ENCODE data around the gene IL20. TPM values are rescaled to one million over a fixed set of nuclear protein-coding genes. Genes with fewer than 3 reads are reported as not detected.

IL20 gene
- total and polyA plus RNA-seq, 2 of the 8 experiments (the other 6 are each of a cell fraction or from before 2014, with no cell fraction given) = not detected

GRCh38 chr1:206846487-206846886, 18.9 kb upstream of the IL20 start:
- FAIRE-seq (no peak), DNase-seq (ENCODE audit: low read depth in 1 of 2, low spot score in 2 of 2) (no peak)
- no peaks in the 10 kb centered on the region for H3K36me3 ChIP-seq (ENCODE audit: control insufficient read depth in 2 of 4, insufficient read depth in 4 of 4, low read length in 3 of 4)
- H2BK120ac ChIP-seq (replicated peaks; ENCODE audit: low read depth, low read length) = no peak overlapping the region
- no peaks in the 10 kb centered on the region for H3K9me3 ChIP-seq (ENCODE audit: insufficient read depth in 2 of 2, low read depth in 1 of 2, low read length in 1 of 2)
- no peak overlapping the region for H3K23ac ChIP-seq (ENCODE audit: insufficient read length)
- no peak overlapping the region for H3K4me2 ChIP-seq (ENCODE audit: insufficient read depth in 1 of 2, low read depth in 2 of 2, low read length in 2 of 2)
- no peaks in the 10 kb centered on the region for H3K79me2 ChIP-seq (ENCODE audit: control insufficient read depth in 1 of 2, insufficient read depth in 2 of 2, low read length in 2 of 2)
- no peak overlapping the region for H4K91ac ChIP-seq (replicated peaks; ENCODE audit: insufficient read length, low read length)
- H3K14ac ChIP-seq (ENCODE audit: insufficient read length) = no peak overlapping the region
- H3K27me3 ChIP-seq (replicated peaks in 1 of 4; ENCODE audit: control insufficient read depth in 3 of 4, extremely low read depth in 1 of 4, insufficient read depth in 3 of 4, low read length in 3 of 4) = no peaks in the 10 kb centered on the region
- no peak overlapping the region for H3K27ac ChIP-seq (ENCODE audit: low read depth, low read length)
- H3K79me1 ChIP-seq (ENCODE audit: low read depth, low read length) = no peaks in the 10 kb centered on the region
- H3K56ac ChIP-seq (replicated peaks; ENCODE audit: insufficient read length, low read depth, low read length) = no peak overlapping the region
- H2BK5ac ChIP-seq (ENCODE audit: low read depth, low read length) = no peak overlapping the region; the same call in 1 of the 2 replicates
- no peak overlapping the region for H2BK15ac ChIP-seq (ENCODE audit: low read length)
- no peak overlapping the region for H3K4me3 ChIP-seq (ENCODE audit: extremely low read depth in 1 of 4, insufficient read depth in 2 of 4, low read depth in 3 of 4, low read length in 4 of 4)
- H2AK5ac ChIP-seq (ENCODE audit: low read depth, low read length) = no peak overlapping the region
- H3K4me1 ChIP-seq (replicated peaks in 1 of 4; ENCODE audit: control insufficient read depth in 3 of 4, insufficient read depth in 4 of 4, low read length in 3 of 4) = no peaks in the 10 kb centered on the region
- H3K18ac ChIP-seq (ENCODE audit: extremely low read depth, low read length) = no peak overlapping the region
- no peaks in the 10 kb centered on the region for H4K20me1 ChIP-seq (replicated peaks in 1 of 2; ENCODE audit: control insufficient read depth in 1 of 2, insufficient read depth in 2 of 2, low read length in 2 of 2)
- no peak overlapping the region for H2AFZ ChIP-seq (ENCODE audit: low read length)
- H3K23me2 ChIP-seq (ENCODE audit: low read depth, low read length) = peaks cover 2% of the 10 kb centered on the region; the same call in 1 of the 2 replicates
- H3K9ac ChIP-seq (replicated peaks in 1 of 4; ENCODE audit: extremely low read depth in 1 of 4, low read depth in 3 of 4, low read length in 3 of 4) = no peak overlapping the region
- ChIA-PET CTCF (ENCODE audit: partially characterized antibody) (interaction anchor here (1.5 to 5.8 kb wide), 3 partner anchors 11 to 19 kb away, joined by 3 to 49 read pairs (median 14); partner anchors contain the start of gene IL20), POLR2A (ENCODE audit: partially characterized antibody) (no interaction called here)
- H3K4ac ChIP-seq (replicated peaks; ENCODE audit: insufficient read length, low read depth, low read length) = no peak overlapping the region
- no peak overlapping the region for H4K5ac ChIP-seq (ENCODE audit: insufficient read length, low read depth, low read length)
- H2BK12ac ChIP-seq (ENCODE audit: low read depth, low read length) = no peak overlapping the region
- H2BK20ac ChIP-seq (ENCODE audit: low read length) = no peak overlapping the region
- no peak overlapping the region for H4K8ac ChIP-seq (ENCODE audit: extremely low read depth, insufficient read depth, low read length)
- no peak for TF ChIP-seq GTF2F1 (IDR thresholded peaks at IDR 0.05; ENCODE audit: borderline replicate concordance, low read depth, low read length)
- no peak for TF ChIP-seq CTBP2 (IDR thresholded peaks at IDR 0.05; ENCODE audit: borderline replicate concordance, insufficient read depth, insufficient read length, low read length)
- no peak for TF ChIP-seq RNF2 (IDR thresholded peaks at IDR 0.05; ENCODE audit: borderline replicate concordance, low read depth, low read length, missing control alignments, poor library complexity, severe bottlenecking)
- TF ChIP-seq CHD2 (IDR thresholded peaks at IDR 0.05; ENCODE audit: low read length) = no peak
- no peak for TF ChIP-seq JUN (IDR thresholded peaks at IDR 0.05; ENCODE audit: low read depth, low read length)
- TF ChIP-seq RXRA (IDR thresholded peaks at IDR 0.05; ENCODE audit: insufficient read depth, low read depth, low read length) = no peak
- TF ChIP-seq ASH2L (IDR thresholded peaks at IDR 0.05; ENCODE audit: low read length) = no peak
- TF ChIP-seq MAFK (IDR thresholded peaks at IDR 0.05; ENCODE audit: low read depth, low read length) = no peak
- TF ChIP-seq NANOG (IDR thresholded peaks at IDR 0.05; ENCODE audit: insufficient read depth, low read depth, low read length, poor library complexity, severe bottlenecking) = no peak
- TF ChIP-seq KDM4A (IDR thresholded peaks at IDR 0.05; ENCODE audit: low read depth, low read length, severe bottlenecking) = no peak
- TF ChIP-seq TAF1 (IDR thresholded peaks at IDR 0.05; ENCODE audit: low read depth, low read length) = no peak
- no peak for TF ChIP-seq SIX5 (IDR thresholded peaks at IDR 0.05; ENCODE audit: low read depth, low read length)
- TF ChIP-seq FOSL1 (IDR thresholded peaks at IDR 0.05; ENCODE audit: insufficient read depth, low read depth, low read length) = no peak
- no peak for TF ChIP-seq HDAC2 (IDR thresholded peaks at IDR 0.05; ENCODE audit: borderline replicate concordance in 1 of 2, low read depth in 2 of 2, low read length in 2 of 2)
- no peak for TF ChIP-seq CBX5 (IDR thresholded peaks at IDR 0.05; ENCODE audit: low read depth, low read length)

Data from H1 (cell line).